Measurements from ENCODE around the gene CEP162.

- no peak for TF ChIP-seq CTCF (IDR thresholded peaks at IDR 0.05 in 4 of 5, conservative IDR thresholded peaks at IDR 0.05 in 1 of 5)
- no peak for TF ChIP-seq POLR2A (IDR thresholded peaks at IDR 0.05)
Observed at GRCh38 chr6:84093441-84094435, 133.7 kb downstream of the CEP162 start.

Measured in gastrocnemius medialis (tissue), 4 donors.